ENCODE data around the gene FYN. TPM values are rescaled to one million over a fixed set of nuclear protein-coding genes. Genes with fewer than 3 reads are reported as not detected.

The FYN gene
- total and polyA plus RNA-seq, 10 of the 15 experiments (the other 5 are each of a cell fraction or from before 2014, with no cell fraction given), result 51.4 to 247 (median 138) TPM

GRCh38 chr6:111872401-111873177 is 663 bp downstream of the FYN start (continued):
- TF ChIP-seq, protein P1, sequence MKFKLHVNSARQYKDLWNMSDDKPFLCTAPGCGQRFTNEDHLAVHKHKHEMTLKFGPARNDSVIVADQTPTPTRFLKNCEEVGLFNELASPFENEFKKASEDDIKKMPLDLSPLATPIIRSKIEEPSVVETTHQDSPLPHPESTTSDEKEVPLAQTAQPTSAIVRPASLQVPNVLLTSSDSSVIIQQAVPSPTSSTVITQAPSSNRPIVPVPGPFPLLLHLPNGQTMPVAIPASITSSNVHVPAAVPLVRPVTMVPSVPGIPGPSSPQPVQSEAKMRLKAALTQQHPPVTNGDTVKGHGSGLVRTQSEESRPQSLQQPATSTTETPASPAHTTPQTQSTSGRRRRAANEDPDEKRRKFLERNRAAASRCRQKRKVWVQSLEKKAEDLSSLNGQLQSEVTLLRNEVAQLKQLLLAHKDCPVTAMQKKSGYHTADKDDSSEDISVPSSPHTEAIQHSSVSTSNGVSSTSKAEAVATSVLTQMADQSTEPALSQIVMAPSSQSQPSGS (IDR thresholded peaks at IDR 0.05; ENCODE audit: low read length), result no peak
- TF ChIP-seq KAT2A (conservative IDR thresholded peaks at IDR 0.05; ENCODE audit: control insufficient read depth, low read depth, low read length) (no peak), RB1 (IDR thresholded peaks at IDR 0.05; ENCODE audit: borderline replicate concordance) (no peak; the same call in 1 of the 2 replicates), ATF7 (IDR thresholded peaks at IDR 0.05; ENCODE audit: low read depth) (peak; percentile 54; the same call in 1 of the 2 replicates), BRCA1 (IDR thresholded peaks at IDR 0.05; ENCODE audit: low read depth, low read length) (no peak), E2F8 (IDR thresholded peaks at IDR 0.05; ENCODE audit: low read depth, partially characterized antibody) (no peak), ZNF274 (IDR thresholded peaks at IDR 0.05; ENCODE audit: insufficient read depth, insufficient read length) (no peak), CHD4 (IDR thresholded peaks at IDR 0.05) (no peak), HSF1 (IDR thresholded peaks at IDR 0.05; ENCODE audit: low read depth, low read length) (no peak), NFYA (IDR thresholded peaks at IDR 0.05; ENCODE audit: borderline replicate concordance, low read depth, low read length) (no peak)
- TF ChIP-seq, protein P2, sequence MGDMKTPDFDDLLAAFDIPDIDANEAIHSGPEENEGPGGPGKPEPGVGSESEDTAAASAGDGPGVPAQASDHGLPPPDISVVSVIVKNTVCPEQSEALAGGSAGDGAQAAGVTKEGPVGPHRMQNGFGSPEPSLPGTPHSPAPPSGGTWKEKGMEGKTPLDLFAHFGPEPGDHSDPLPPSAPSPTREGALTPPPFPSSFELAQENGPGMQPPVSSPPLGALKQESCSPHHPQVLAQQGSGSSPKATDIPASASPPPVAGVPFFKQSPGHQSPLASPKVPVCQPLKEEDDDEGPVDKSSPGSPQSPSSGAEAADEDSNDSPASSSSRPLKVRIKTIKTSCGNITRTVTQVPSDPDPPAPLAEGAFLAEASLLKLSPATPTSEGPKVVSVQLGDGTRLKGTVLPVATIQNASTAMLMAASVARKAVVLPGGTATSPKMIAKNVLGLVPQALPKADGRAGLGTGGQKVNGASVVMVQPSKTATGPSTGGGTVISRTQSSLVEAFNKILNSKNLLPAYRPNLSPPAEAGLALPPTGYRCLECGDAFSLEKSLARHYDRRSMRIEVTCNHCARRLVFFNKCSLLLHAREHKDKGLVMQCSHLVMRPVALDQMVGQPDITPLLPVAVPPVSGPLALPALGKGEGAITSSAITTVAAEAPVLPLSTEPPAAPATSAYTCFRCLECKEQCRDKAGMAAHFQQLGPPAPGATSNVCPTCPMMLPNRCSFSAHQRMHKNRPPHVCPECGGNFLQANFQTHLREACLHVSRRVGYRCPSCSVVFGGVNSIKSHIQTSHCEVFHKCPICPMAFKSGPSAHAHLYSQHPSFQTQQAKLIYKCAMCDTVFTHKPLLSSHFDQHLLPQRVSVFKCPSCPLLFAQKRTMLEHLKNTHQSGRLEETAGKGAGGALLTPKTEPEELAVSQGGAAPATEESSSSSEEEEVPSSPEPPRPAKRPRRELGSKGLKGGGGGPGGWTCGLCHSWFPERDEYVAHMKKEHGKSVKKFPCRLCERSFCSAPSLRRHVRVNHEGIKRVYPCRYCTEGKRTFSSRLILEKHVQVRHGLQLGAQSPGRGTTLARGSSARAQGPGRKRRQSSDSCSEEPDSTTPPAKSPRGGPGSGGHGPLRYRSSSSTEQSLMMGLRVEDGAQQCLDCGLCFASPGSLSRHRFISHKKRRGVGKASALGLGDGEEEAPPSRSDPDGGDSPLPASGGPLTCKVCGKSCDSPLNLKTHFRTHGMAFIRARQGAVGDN (IDR thresholded peaks at IDR 0.05), result no peak
- TF ChIP-seq, protein P3, sequence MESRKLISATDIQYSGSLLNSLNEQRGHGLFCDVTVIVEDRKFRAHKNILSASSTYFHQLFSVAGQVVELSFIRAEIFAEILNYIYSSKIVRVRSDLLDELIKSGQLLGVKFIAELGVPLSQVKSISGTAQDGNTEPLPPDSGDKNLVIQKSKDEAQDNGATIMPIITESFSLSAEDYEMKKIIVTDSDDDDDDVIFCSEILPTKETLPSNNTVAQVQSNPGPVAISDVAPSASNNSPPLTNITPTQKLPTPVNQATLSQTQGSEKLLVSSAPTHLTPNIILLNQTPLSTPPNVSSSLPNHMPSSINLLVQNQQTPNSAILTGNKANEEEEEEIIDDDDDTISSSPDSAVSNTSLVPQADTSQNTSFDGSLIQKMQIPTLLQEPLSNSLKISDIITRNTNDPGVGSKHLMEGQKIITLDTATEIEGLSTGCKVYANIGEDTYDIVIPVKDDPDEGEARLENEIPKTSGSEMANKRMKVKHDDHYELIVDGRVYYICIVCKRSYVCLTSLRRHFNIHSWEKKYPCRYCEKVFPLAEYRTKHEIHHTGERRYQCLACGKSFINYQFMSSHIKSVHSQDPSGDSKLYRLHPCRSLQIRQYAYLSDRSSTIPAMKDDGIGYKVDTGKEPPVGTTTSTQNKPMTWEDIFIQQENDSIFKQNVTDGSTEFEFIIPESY (IDR thresholded peaks at IDR 0.05), result no peak
